H9 (cell line): Measurements from ENCODE around the gene KIAA1614. TPM values are rescaled to one million over a fixed set of nuclear protein-coding genes. Genes with fewer than 3 reads are reported as not detected.

ENCODE experiments used
- DNase-seq: peaks from one replicate; pipeline ENCODE4 v3.0.0-alpha.2; 2017
- H2AFZ ChIP-seq: one replicate; pipeline ENCODE4 v1.6.1; 2013; ENCODE audit warnings: mild to moderate bottlenecking, low read length, control low read depth, moderate library complexity
- H2AK5ac ChIP-seq: 2 replicates; pipeline ENCODE4 v1.6.1; 2013; ENCODE audit warnings: low read length, control low read depth, mixed read lengths; ENCODE audit not compliant: insufficient read length
- H2BK120ac ChIP-seq: one replicate; pipeline ENCODE4 v1.6.1; 2013; ENCODE audit warnings: low read depth, mild to moderate bottlenecking, low read length, control low read depth, inconsistent platforms; ENCODE audit not compliant: poor library complexity, severe bottlenecking
- H2BK12ac ChIP-seq: 2 replicates; pipeline ENCODE4 v1.6.1; 2013; ENCODE audit warnings: low read length, control low read depth, mixed read lengths, low read depth; ENCODE audit not compliant: insufficient read length
- H2BK15ac ChIP-seq: 2 replicates; pipeline ENCODE4 v1.6.1; 2013; ENCODE audit warnings: low read depth, low read length, control low read depth
- H2BK20ac ChIP-seq: one replicate; pipeline ENCODE4 v1.6.1; 2013; ENCODE audit warnings: low read depth, mild to moderate bottlenecking, low read length, control low read depth, inconsistent platforms; ENCODE audit not compliant: poor library complexity, severe bottlenecking
- H2BK5ac ChIP-seq: 2 replicates; pipeline ENCODE4 v1.6.1; 2013; ENCODE audit warnings: low read length, control low read depth, mixed read lengths; ENCODE audit not compliant: insufficient read length
- H3K14ac ChIP-seq: 2 replicates; pipeline ENCODE4 v1.6.1; 2013; ENCODE audit warnings: low read length, control low read depth; ENCODE audit not compliant: insufficient read depth
- H3K18ac ChIP-seq: 2 replicates; pipeline ENCODE4 v1.6.1; 2013; ENCODE audit warnings: low read depth, mild to moderate bottlenecking, mixed read lengths, low read length, control low read depth; ENCODE audit not compliant: insufficient read length
- H3K23ac ChIP-seq: 2 replicates; pipeline ENCODE4 v1.6.1; 2013; ENCODE audit warnings: low read length, control low read depth, mixed read lengths, low read depth; ENCODE audit not compliant: insufficient read length
- H3K23me2 ChIP-seq: 2 replicates; pipeline ENCODE4 v1.6.1; 2013; ENCODE audit warnings: low read depth, mild to moderate bottlenecking, mixed read lengths, low read length, control low read depth; ENCODE audit not compliant: insufficient read length, poor library complexity, severe bottlenecking
- H3K27ac ChIP-seq: 2 replicates; pipeline ENCODE4 v1.5.1; 2013; ENCODE audit warnings: low read length, control low read depth, mixed read lengths, low read depth; ENCODE audit not compliant: insufficient read length
- H3K27me3 ChIP-seq: 2 replicates; pipeline ENCODE4 v1.6.1; 2013; ENCODE audit warnings: low read length, control low read depth, inconsistent platforms; ENCODE audit not compliant: insufficient read depth
- H3K4ac ChIP-seq: 2 replicates; pipeline ENCODE4 v1.6.1; 2013; ENCODE audit warnings: low read depth, mild to moderate bottlenecking, control low read depth, inconsistent platforms, low read length, moderate library complexity
- H3K4me1 ChIP-seq: 2 replicates; pipeline ENCODE4 v1.6.1; 2013; ENCODE audit warnings: low read length, control low read depth, inconsistent platforms; ENCODE audit not compliant: insufficient read depth
- H3K4me2 ChIP-seq: 2 replicates; pipeline ENCODE4 v1.6.1; 2013; ENCODE audit warnings: low read length, control low read depth, mixed read lengths; ENCODE audit not compliant: insufficient read length, insufficient read depth
- H3K56ac ChIP-seq: 2 replicates; pipeline ENCODE4 v1.6.1; 2013; ENCODE audit warnings: low read depth, mild to moderate bottlenecking, mixed read lengths, low read length, control low read depth; ENCODE audit not compliant: insufficient read length
- H3K79me1 ChIP-seq: 2 replicates; pipeline ENCODE4 v1.6.1; 2013; ENCODE audit warnings: low read depth, mild to moderate bottlenecking, moderate library complexity, low read length, control low read depth, inconsistent platforms; ENCODE audit not compliant: insufficient read depth, poor library complexity, severe bottlenecking
- H3K79me2 ChIP-seq: 2 replicates; pipeline ENCODE4 v1.6.1; 2013; ENCODE audit warnings: low read length, control low read depth, inconsistent platforms; ENCODE audit not compliant: insufficient read depth
- H3K9ac ChIP-seq: 2 replicates; pipeline ENCODE4 v1.6.1; 2013; ENCODE audit warnings: low read length, control low read depth, mixed read lengths; ENCODE audit not compliant: insufficient read length; ENCODE audit errors: extremely low read depth
- H3K9me3 ChIP-seq: one replicate; pipeline ENCODE4 v1.6.1; 2013; ENCODE audit warnings: low read depth, low read length, inconsistent platforms; ENCODE audit not compliant: control insufficient read depth
- H3T11ph ChIP-seq: one replicate; pipeline ENCODE4 v1.6.1; 2013; ENCODE audit warnings: mild to moderate bottlenecking, low read length, control low read depth, inconsistent platforms
- H4K20me1 ChIP-seq: one replicate; pipeline ENCODE4 v1.6.1; 2013; ENCODE audit not compliant: control insufficient read depth, insufficient read length, insufficient read depth
- H4K5ac ChIP-seq: 2 replicates; pipeline ENCODE4 v1.6.1; 2013; ENCODE audit warnings: low read depth, mild to moderate bottlenecking, mixed read lengths, low read length, control low read depth; ENCODE audit not compliant: insufficient read length
- H4K8ac ChIP-seq: replicated peaks from 2 replicates; pipeline ENCODE4 v1.6.1; 2013; ENCODE audit warnings: low read length, control low read depth, mixed read lengths, low read depth; ENCODE audit not compliant: insufficient read length
- H4K91ac ChIP-seq: 2 replicates; pipeline ENCODE4 v1.6.1; 2013; ENCODE audit warnings: low read depth, mild to moderate bottlenecking, moderate library complexity, mixed read lengths, low read length, control low read depth; ENCODE audit not compliant: insufficient read length
- H3K27ac Mint-ChIP-seq, 3 experiments: 2 replicates in 2 of 3; 3 replicates in 1 of 3; pipeline ENCODE4 v1.8.0; 2020 to 2021; ENCODE audit warnings: mixed read lengths in 3 of 3, mild to moderate bottlenecking in 1 of 3, moderate library complexity in 1 of 3
- H3K27me3 Mint-ChIP-seq: 2 replicates; pipeline ENCODE4 v1.8.0; 2021; ENCODE audit warnings: low read depth, mild to moderate bottlenecking, moderate library complexity, mixed read lengths
- H3K36me3 Mint-ChIP-seq, 3 experiments: 2 replicates in 2 of 3; 3 replicates in 1 of 3; pipeline ENCODE4 v1.8.0; 2020 to 2021; ENCODE audit warnings: low read depth in 3 of 3, mixed read lengths in 3 of 3; ENCODE audit not compliant: insufficient read depth in 1 of 3
- H3K4me1 Mint-ChIP-seq, 2 experiments: 2 replicates each; pipeline ENCODE4 v1.8.0; 2020; ENCODE audit warnings: mixed read lengths in 2 of 2
- H3K4me3 Mint-ChIP-seq, 2 experiments: 2 replicates in 1 of 2; 3 replicates in 1 of 2; pipeline ENCODE4 v1.8.0; 2020 to 2021; ENCODE audit warnings: mild to moderate bottlenecking in 2 of 2, mixed read lengths in 2 of 2, moderate library complexity in 1 of 2
- H3K9me3 Mint-ChIP-seq, 2 experiments: 2 replicates in 1 of 2; 3 replicates in 1 of 2; pipeline ENCODE4 v1.8.0; 2020; ENCODE audit warnings: mild to moderate bottlenecking in 2 of 2, mixed read lengths in 2 of 2, moderate library complexity in 1 of 2
- WGBS: extraction: QIAGEN DNeasy Blood & Tissue Kit; methylation state at CpG from one replicate; pipeline ENCODE4 v1.1.7; 2013; ENCODE audit warnings: missing lambda C conversion rate, low lambda C conversion rate, mixed read lengths; ENCODE audit not compliant: insufficient read length; ENCODE audit errors: extremely low coverage; 5-methylcytosine and 5-hydroxymethylcytosine counted together
- total RNA-seq: library from RNA; stranded (reverse); gene quantifications from 2 replicates; pipeline ENCODE4 v1.2.1, GENCODE V29; 2021
- TF ChIP-seq, protein P1 (sequence below): fragments of 200-600 bp; sonication (generic); conservative IDR thresholded peaks from 3 replicates; pipeline ENCODE4 v1.8.0; 2021; ENCODE audit warnings: antibody characterized with exemption, mild to moderate bottlenecking

KIAA1614 gene
- total RNA-seq, 1 experiment from 2014 or later: 1.3 TPM

DNA sequence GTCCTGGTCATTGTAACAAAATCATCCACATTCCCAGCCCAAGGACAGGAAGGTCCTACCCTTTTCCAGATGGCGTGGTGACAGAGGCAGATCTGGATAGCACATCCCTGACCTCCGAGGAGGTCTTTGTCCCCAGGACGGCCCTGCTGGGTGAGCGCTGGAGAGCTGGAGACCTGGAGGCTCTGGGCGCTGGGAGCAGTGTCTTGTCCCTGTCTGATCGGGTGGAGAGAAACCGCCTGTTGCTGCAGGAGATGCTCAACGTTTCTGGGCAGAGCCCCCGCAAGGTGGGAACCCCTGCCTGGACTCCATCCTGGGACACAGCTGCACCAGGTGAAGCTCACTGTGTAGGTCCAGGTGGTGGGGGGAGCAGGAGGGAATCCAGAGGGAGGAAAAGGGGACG, 4.1 kb downstream of the KIAA1614 start:
- Histone ChIP-seq H4K5ac (no peak overlapping the region), H3K4me2 (no peak overlapping the region)

More for the DNA sequence above, 4.1 kb downstream of the KIAA1614 start:
- no peak overlapping the region for H2BK15ac ChIP-seq
- no peaks in the 10 kb centered on the region for H3K9me3 ChIP-seq
- no peak overlapping the region for H2BK12ac ChIP-seq
- no peak overlapping the region for H2AK5ac ChIP-seq
- no peaks in the 10 kb centered on the region for H3K79me1 ChIP-seq
- no peak overlapping the region for H3K18ac ChIP-seq
- H4K8ac ChIP-seq: no peak overlapping the region
- no peak overlapping the region for H4K91ac ChIP-seq
- Mint-ChIP-seq H3K4me3 (no peak overlapping the region), H3K27ac (no peak overlapping the region), H3K27me3 (peaks cover 15% of the 10 kb centered on the region), H3K36me3 (peaks cover 0 to 5% (median 0%) of the 10 kb centered on the region in 3 experiments; a peak in 2 of 7 replicates), H3K4me1 (peaks cover 18 to 38% of the 10 kb centered on the region in 2 experiments), H3K9me3 (no peaks in the 10 kb centered on the region)
- H3K56ac ChIP-seq: no peak overlapping the region
- H4K20me1 ChIP-seq: no peaks in the 10 kb centered on the region
- H2BK120ac ChIP-seq: no peak overlapping the region
- no peak for DNase-seq
- no peaks in the 10 kb centered on the region for H3K4me1 ChIP-seq
- peaks cover 6% of the 10 kb centered on the region for H3K23me2 ChIP-seq
- H3K27me3 ChIP-seq: no peaks in the 10 kb centered on the region
- H3T11ph ChIP-seq: no peak overlapping the region
- no peak overlapping the region for H2AFZ ChIP-seq
- H2BK20ac ChIP-seq: no peak overlapping the region
- H3K23ac ChIP-seq: no peak overlapping the region
- no peak overlapping the region for H3K27ac ChIP-seq
- H3K14ac ChIP-seq: no peak overlapping the region
- no peaks in the 10 kb centered on the region for H3K79me2 ChIP-seq
- TF ChIP-seq, protein P1, sequence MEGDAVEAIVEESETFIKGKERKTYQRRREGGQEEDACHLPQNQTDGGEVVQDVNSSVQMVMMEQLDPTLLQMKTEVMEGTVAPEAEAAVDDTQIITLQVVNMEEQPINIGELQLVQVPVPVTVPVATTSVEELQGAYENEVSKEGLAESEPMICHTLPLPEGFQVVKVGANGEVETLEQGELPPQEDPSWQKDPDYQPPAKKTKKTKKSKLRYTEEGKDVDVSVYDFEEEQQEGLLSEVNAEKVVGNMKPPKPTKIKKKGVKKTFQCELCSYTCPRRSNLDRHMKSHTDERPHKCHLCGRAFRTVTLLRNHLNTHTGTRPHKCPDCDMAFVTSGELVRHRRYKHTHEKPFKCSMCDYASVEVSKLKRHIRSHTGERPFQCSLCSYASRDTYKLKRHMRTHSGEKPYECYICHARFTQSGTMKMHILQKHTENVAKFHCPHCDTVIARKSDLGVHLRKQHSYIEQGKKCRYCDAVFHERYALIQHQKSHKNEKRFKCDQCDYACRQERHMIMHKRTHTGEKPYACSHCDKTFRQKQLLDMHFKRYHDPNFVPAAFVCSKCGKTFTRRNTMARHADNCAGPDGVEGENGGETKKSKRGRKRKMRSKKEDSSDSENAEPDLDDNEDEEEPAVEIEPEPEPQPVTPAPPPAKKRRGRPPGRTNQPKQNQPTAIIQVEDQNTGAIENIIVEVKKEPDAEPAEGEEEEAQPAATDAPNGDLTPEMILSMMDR: no peak
- H2BK5ac ChIP-seq: no peak overlapping the region
- H3K4ac ChIP-seq: no peak overlapping the region
- H3K9ac ChIP-seq: no peak overlapping the region
- no CpG with 5 or more reads among the region's 10 CpGs for WGBS
